GM19238 (cell line): ENCODE measurements around the gene IZUMO4.

Experiments
- DNase-seq: peaks from one replicate; pipeline ENCODE4 v3.0.0; 2011; ENCODE audit warnings: low spot score; ENCODE audit not compliant: insufficient read length

The IZUMO4 gene

DNA sequence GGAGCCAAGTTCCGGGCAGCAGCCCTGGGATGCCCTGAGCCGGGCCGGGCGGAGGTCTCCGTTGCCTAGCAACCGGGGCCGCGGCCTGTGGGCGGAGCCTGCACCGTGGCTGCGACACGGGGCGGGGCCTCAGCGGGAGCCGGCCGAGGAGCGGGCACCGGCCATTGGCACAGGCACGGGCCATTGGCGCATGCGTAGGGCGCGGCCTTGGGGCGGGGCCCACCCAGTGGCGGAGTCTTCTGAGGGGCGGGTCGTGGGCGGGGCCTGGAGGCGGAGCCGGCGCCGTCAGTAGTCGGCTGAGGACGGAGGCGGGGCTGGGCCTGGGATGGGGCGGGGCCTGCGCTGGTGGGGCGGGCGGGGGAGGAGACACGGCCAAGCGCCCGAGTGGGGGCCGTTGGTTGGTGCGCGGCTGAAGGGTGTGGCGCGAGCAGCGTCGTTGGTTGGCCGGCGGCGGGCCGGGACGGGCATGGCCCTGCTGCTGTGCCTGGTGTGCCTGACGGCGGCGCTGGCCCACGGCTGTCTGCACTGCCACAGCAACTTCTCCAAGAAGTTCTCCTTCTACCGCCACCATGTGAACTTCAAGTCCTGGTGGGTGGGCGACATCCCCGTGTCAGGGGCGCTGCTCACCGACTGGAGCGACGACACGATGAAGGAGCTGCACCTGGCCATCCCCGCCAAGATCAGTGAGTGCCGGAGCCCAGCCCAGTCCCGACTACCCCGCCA, at the start of gene IZUMO4:
IZUMO4 (plus strand) TSS at position 436 of the 723 bp plus-strand sequence; CDS start at position 467, 31 bp downstream.
- DNase-seq: peak; percentile 97

DNA sequence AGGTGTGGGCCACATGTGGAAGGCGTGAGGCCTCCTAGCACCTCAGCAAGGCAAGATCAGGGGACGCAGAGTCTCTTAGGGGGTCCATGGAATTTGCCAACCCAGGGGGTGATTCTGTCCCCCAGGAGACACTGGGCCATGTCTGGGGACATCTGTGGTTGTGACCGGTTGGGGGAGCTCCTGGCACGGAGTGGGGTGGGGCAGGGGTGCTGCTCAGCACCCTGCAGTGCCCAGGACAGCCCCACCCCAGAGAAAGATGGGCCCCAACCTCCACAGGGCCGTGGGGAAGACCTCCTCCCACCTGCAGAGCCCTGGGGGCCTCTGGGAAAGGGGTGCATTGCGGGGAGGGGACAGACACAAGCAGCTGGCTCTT, 49.7 kb upstream of the IZUMO4 start:
- DNase-seq: no peak

GRCh38 chr19:2047449-2048103, 49.1 kb upstream of the IZUMO4 start:
- DNase-seq: no peak

- no peak for DNase-seq
Observed at GRCh38 chr19:2048104-2048958, 48.4 kb upstream of the IZUMO4 start.

DNA sequence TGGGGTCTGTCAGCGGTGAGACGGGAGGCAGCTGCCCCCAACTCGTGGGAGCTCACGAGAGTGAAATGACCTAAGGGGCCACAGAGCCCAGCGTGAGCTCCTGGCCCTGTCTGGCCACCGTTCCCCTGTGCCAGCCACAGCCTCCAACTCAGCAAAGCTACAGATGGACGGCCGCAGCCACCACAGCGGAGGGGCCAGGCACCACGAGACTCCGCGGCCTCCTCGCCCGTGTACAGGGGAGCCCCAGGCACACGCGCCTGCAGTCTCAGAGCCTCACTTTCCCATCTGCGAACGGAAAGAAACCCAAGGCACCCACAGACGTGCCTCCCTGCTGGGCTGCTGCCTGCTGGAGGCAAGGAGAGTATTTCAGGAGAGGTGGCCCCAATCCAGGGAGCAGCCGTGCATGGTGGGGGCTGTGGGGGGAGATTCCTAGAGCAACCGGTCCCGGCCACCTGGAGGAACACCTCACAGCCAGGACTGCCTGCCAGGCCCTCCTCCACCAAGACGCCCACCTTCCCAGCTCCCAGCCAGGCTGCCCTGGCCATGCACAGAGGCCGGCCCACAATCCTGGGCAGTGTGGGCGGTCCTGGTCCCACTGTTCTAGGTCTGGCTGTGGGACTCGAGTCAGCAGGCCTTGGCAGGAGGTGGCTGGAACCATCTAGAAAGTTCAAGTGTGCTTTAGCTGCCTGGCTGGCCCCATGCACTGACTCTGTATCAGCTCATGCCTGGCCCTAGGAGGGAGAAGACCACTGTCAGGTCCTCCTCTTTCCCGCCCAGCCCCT, 47.6 kb upstream of the IZUMO4 start:
- DNase-seq: no peak

GRCh38 chr19:2049741-2050348, 46.9 kb upstream of the IZUMO4 start:
- DNase-seq: peak; percentile 75

DNA sequence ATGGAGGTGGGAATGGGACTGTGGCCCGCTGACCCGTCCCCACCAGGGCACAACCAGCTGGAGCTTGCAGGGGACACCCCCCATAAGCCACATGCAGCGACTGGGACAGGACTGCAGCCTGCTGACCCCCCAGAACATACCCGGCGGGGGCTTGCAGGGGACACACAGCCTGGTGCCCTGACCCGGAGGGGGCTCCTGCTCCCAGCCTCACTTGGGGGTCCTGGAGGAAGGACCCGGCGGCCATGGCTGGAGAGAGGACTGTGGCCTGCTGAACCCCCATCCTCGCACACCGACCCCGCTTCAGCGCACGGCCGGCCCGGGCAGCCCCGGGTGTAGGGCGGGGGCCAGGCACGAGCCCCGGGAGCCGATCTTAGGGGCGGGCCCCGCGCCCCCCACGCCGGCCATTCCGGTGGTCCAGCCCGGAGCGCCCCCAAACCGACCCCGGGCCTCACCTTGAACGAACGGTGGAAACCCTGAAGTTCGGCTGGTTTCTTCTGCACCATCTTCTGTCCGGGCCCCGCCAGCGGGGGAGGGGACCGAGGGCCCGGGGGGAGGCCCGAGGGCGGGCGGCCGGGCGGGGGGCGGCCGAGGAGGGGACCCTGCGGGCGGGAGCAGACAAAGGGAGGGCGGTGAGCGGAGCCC, 46.2 kb upstream of the IZUMO4 start:
- DNase-seq: no peak

GRCh38 chr19:2050991-2051772, 45.5 kb upstream of the IZUMO4 start, which contains the start of gene MKNK2:
Gene MKNK2, minus strand, starts transcription at chr19:2051244. Its CDS starts 393 bp downstream, at chr19:2050851.
- peak; percentile 88 for DNase-seq

- DNase-seq: no peak
Observed at GRCh38 chr19:2051773-2052704, 44.7 kb upstream of the IZUMO4 start.

DNA sequence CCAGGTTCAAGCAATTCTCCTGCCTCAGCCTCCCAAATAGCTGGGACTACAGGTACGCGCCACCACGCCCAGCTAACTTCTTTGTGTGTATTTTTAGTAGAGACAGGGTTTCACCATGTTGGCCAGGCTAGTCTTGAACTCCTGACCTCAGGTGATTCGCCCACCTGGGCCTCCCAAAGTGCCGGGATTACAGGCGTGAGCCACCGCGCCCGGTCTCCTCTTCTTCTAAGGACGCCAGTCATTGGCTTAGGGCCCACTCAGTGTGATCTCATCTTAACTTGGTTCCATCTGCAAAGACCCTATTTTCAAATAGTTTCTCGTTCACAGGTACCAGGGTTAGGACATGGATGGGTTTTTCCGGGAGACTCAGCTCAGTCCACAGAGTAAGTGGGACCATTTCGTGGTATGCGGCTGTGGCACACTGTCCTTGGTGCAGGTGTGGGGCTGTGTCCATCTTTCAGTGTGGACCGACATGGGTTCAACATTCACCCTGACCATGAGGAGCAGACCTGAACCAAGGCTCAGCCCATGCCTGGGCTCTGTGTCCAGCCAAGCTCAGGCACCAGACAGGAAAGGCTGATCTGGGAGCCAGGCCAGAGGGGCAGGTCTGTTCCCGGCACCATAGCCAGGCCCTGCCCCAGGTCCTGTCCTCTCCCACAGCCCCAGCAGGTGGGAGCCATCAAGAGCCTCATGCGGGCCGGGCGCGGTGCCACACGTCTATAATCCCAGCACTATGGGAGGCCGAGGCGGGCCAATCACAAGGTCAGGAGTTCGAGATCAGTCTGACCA, 42.9 kb upstream of the IZUMO4 start:
- no peak for DNase-seq

DNA sequence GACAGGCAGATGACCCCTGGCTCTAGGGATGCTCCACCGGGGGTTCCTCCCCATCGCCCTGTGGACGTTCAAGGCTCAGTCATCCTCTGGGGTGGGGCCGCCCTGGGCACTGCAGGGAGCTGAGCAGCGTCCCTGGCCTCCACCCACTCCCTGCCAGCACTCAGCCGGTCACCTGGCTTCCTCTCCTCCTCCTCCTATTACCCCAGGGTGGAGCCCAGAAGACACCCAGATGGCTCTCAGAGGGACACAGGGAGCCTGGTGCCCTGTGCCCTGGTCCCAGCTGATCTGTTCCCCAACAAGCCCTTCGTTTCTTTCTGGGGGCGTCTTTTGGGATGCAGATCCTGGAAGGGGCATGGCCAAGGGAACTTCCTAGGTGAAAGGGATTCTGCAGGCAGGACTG, 42.0 kb upstream of the IZUMO4 start:
- DNase-seq: no peak

DNA sequence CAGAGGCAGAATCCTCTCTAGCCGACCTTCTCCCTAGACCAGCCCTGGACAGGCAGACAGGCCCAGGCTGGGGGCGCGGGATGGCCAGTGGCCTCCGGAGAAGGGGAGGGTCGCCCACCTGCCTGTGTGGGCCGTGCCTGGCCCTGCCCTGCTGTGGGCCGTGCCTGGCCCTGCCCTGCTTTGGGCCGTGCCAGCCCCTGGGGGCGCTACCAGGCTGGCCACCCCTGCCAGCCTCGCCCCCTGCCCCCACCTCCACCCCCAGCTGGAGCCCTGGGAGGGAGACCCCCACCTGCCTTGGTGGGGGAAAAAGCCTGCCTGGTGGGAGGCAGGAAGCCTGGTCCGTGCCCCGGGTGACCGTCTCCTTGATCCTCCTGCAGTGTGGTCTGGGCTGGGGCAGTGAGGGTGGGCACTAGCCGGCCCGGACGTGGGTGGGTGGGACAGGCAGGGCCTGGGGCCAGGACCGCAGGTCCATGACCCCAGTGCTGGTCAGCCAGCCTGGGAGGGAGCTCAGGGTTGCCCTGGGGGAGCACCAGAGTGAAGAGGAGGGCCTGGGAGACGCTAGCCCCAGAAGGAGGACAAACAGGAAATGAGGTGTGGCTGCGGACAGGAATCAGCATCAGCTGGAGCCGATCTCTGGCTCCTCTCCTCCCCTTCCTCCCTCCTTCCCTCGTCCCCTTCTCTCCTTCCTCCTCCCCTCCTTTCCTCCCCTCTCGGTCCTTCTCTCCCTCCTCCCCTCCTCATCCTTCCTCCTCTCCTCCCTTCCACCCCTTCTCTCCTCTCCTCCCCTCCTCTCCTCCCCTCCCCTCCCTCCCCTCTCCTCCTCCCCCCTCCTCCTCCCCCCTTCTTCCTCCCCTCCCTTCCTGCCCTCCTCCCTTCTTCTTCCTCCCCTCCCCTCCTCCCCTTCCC, 40.5 kb upstream of the IZUMO4 start:
- DNase-seq: no peak

DNA sequence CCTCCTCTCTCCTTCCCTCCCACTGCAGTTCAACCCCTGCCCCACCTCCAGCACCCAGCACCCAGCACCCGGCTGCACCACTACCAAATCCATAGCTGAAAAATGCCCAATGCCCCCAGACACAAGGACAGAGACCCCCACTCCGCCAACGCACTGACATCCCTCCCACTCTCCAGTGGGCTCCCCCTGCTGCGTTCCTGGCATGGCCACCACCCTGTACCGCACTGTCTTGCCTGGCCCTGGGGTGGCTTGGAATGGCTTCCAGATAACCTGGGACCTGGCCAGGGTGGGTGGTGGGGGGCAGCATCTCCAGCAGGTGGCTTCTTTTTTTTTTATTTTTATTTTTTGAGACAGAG, 39.9 kb upstream of the IZUMO4 start:
- no peak for DNase-seq

DNA sequence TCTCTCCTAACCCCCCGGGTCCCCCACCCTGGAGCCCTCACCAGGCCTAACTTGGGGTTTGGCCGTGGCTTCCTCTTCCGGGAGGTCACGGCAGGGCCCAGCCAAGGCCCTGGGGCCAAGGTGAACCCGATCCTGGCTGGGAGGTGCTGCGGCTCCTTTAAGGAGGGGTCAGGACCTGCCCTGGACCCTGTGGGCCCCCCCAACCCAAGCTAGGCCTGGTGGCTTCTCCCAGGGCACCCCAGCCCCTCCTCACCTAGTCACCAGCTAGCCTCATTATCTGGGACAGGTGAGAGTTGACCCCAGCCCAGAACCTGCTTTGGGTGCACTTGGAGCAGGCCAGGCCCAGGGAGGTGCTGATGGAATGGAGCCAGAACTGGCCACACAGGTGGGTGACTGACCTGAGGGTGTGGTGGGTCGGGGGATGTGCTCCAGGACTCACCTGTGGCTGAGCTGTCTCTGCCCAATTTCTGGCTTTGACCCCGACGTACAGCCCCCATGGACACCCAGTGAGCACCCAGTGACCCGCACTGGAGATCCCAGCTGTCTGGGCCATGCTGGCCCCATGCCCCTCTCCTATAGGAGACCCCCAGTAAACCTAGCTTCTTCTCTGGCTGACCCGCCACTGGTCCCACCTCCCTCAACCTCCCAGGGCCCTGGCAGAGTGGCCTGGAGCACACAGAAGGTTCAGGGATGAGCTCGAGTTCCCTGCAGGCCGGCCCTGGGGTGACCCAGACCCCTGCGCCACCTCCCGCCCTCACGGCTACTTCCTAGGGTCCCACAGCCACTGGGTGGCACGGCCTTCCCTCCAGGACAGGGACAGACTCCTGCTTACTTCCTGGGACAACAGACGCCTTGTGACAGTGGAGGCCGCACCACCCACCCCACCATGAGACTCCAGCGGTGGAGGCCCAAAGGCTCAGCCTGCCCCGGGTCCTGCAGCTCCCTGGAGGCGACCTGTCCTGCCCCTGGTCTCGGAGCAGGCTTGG, 38.9 kb upstream of the IZUMO4 start:
- no peak for DNase-seq
